Heart left ventricle (tissue), 13 donors: ENCODE data around the gene COL15A1.

Experiments used
- CTCF ChIP-seq, 12 donors: fragments of 200-600 bp; sonication (generic) in 4 of 12; IDR thresholded peaks; one replicate each; pipeline versions ENCODE4 v1.5.0 to v1.8.0; 2018 to 2022; ENCODE audit warnings: antibody characterized with exemption in 12 of 12, mild to moderate bottlenecking in 5 of 12
- POLR2A ChIP-seq, 2 donors: fragments of 450-650 bp; IDR thresholded peaks; one replicate each; pipeline ENCODE4 v1.6.1; 2017; ENCODE audit warnings: antibody characterized with exemption in 2 of 2, mild to moderate bottlenecking in 2 of 2, moderate library complexity in 2 of 2
- donor health status: ischemic (EF 13 %, LVEDD 7.1; RV severe dilation, severe dysfunction).
- donor health status: DM: no; HTN: yes; CAD: no.
- donor health status: DM: no; HTN: no; CAD: no.
- donor health status: ischemic (EF 25% LVEDD 6.9; RV normal size, moderate dysfunction).
- donor health status: ischemic (EF 25% LVEDD 5.7; RV mildly dilated, moderate dysfunction).
- donor health status: ischemic (EF 35%, LVEDD 5.7; RV mildly dilated, moderate dysfunction).
- donor health status: nonischemic (EF 11% LVEDD 7.7; RV severe dilation, severe dysfunction).
- donor health status: DM: yes; HTN: yes; CAD: no.
- donor health status: PGD.
- donor health status: ischemic (EF 29% LVEDD 5.4; RV normal size, mild dysfunction).
- donor health status: nonischemic (EF 23%, LVEDD 6.1; RV moderate dilation, normal function).

DNA sequence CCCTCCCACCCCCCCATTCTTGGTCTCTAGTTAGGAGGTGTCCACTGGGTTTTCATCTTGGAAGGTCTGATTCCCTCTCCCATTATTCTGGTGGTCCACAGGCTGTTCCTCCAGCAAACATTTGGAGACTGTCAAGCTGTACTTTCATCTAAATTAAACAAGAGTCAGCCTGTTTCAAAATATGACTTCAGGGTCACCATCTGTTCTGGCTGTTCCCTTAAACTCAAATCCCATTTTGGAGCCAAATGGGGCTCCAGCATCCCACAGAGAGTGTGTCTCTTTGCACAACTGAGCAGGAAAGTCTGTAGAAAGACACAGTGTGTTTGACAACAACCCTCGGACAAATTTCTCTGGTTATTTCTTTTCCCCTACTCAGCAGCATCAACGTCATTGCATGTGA lies 20.5 kb downstream of the COL15A1 start:
- TF ChIP-seq CTCF (IDR thresholded peaks at IDR 0.05) (no peak), POLR2A (IDR thresholded peaks at IDR 0.05) (no peak)
